Measurements from ENCODE around the gene PDE2A. TPM values are rescaled to one million over a fixed set of nuclear protein-coding genes. Genes with fewer than 3 reads are reported as not detected.

The PDE2A gene
- total and polyA plus RNA-seq, 2 donors (not counting 3 experiments of a cell fraction or from before 2014, with no cell fraction given): 14.8 to 16.8 TPM

DNA sequence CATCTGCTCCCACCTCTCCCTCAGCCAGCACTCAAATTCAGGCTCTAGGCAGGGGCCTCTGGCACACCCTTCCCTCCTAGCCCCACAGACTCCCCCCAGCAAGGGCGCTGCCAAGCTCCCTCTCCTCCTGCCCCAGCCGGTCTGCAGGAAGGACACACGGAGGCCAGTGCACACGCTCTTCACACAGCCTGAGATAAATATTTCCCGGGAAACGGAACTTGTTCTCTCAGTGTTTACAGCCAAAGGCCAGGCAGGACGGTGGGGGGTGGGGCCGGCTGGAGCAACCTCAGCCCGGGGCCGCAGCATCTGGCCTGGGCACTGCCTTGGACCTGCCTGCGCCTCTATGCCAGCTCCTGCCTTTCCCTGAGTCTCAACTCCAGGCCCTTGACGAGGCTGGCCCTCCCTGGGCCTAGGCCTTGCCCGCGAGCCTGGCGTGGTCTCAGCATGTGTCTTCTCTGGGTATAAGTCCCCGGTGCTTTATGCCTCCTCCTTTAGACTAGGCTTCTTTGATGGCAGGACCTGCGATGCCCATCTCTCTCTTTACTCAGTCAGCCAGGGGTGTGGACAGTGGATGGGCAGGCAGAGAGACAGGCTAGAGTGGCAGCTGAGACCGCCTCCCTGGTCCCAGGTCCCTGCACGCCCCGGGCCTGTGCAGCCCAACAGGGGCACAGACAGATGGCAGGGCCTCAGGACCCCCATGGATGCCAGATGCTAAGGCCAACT, 48.4 kb downstream of the PDE2A start:
- BruUV-seq (replicated peaks): no TSS peak
- H3K27me3 ChIP-seq (ENCODE audit: control insufficient read depth in 2 of 2, insufficient read depth in 2 of 2, low read length in 2 of 2): no peaks in the 10 kb centered on the region
- peak overlapping the region; percentile 9 for H3K4me2 ChIP-seq (ENCODE audit: insufficient read depth, low read length)
- DNase-seq (ENCODE audit: low read depth, low spot score): peak; percentile 85
- TF ChIP-seq, protein P1, sequence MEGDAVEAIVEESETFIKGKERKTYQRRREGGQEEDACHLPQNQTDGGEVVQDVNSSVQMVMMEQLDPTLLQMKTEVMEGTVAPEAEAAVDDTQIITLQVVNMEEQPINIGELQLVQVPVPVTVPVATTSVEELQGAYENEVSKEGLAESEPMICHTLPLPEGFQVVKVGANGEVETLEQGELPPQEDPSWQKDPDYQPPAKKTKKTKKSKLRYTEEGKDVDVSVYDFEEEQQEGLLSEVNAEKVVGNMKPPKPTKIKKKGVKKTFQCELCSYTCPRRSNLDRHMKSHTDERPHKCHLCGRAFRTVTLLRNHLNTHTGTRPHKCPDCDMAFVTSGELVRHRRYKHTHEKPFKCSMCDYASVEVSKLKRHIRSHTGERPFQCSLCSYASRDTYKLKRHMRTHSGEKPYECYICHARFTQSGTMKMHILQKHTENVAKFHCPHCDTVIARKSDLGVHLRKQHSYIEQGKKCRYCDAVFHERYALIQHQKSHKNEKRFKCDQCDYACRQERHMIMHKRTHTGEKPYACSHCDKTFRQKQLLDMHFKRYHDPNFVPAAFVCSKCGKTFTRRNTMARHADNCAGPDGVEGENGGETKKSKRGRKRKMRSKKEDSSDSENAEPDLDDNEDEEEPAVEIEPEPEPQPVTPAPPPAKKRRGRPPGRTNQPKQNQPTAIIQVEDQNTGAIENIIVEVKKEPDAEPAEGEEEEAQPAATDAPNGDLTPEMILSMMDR (IDR thresholded peaks at IDR 0.05; ENCODE audit: extremely low read depth in 1 of 2, insufficient read depth in 1 of 2, low read depth in 1 of 2, low read length in 2 of 2): no peak
- TF ChIP-seq POLR2AphosphoS5 (IDR thresholded peaks at IDR 0.05; ENCODE audit: insufficient read depth, low read depth, low read length): peak; percentile 76
- no peaks in the 10 kb centered on the region for H3K9me1 ChIP-seq (replicated peaks; ENCODE audit: control insufficient read depth, extremely low read depth, insufficient read depth, low read length)
- H3K79me2 ChIP-seq (ENCODE audit: control insufficient read depth, insufficient read depth, low read length): no peaks in the 10 kb centered on the region
- FAIRE-seq: peak; percentile 85
- dilution Hi-C loops (cut with MboI; ENCODE audit: extremely low pct_ligation_motif_present, low sequenced_read_pairs) (no loop called here), intact Hi-C loops (cut with micrococcal nuclease) (loop anchor here (1.0 kb wide), 2 partner anchors 8 to 17 kb away; no protein-coding TSS in a partner anchor)
- H3K9me3 ChIP-seq (replicated peaks; ENCODE audit: control insufficient read depth, insufficient read depth, low read length): no peaks in the 10 kb centered on the region
- H3K27ac ChIP-seq (ENCODE audit: insufficient read depth, low read depth, low read length): peak overlapping the region; percentile 80
- H3K4me3 ChIP-seq (replicated peaks in 1 of 3; ENCODE audit: insufficient read depth in 1 of 3, low read depth in 1 of 3, low read length in 3 of 3): no peak overlapping the region
- peak overlapping the region; percentile 56 for H3K9ac ChIP-seq (replicated peaks; ENCODE audit: extremely low read depth, insufficient read depth, low read length)
- H3K36me3 ChIP-seq (ENCODE audit: control insufficient read depth in 2 of 2, extremely low read depth in 1 of 2, insufficient read depth in 2 of 2, low read length in 2 of 2): no peaks in the 10 kb centered on the region
- peak overlapping the region; percentile 47 for H2AFZ ChIP-seq (ENCODE audit: low read depth, low read length)
- ChIA-PET POLR2A (no interaction called here), CTCF (interaction anchor here (0.9 to 1.9 kb wide), 8 partner anchors 10 to 155 kb away, joined by 3 to 7 read pairs (median 6); no protein-coding TSS in a partner anchor)
- no peaks in the 10 kb centered on the region for H4K20me1 ChIP-seq (replicated peaks; ENCODE audit: control insufficient read depth, extremely low read depth, insufficient read depth, low read length)
- peaks cover 19% of the 10 kb centered on the region for H3K4me1 ChIP-seq (ENCODE audit: control insufficient read depth, extremely low read depth, insufficient read depth, low read length)

All from endothelial cell of umbilical vein (primary cell).